Adrenal gland (tissue), 5 donors: Measurements from ENCODE around the gene ZSCAN9.

Source experiments
- POLR2A ChIP-seq, 2 donors: fragments of 450-650 bp; IDR thresholded peaks; one replicate each; pipeline ENCODE4 v1.6.1; 2017; ENCODE audit warnings: antibody characterized with exemption in 2 of 2, mild to moderate bottlenecking in 2 of 2, moderate library complexity in 1 of 2
- TF ChIP-seq, protein P1 (sequence below), 6 experiments: fragments of 450-650 bp in 4 of 6; fragments of 200-600 bp in 2 of 6; sonication (generic) in 1 of 6; IDR thresholded peaks; 1 replicate in 5 of 6; 2 replicates in 1 of 6; pipeline versions ENCODE4 v1.5.1 to v1.8.0; 2016 to 2021; ENCODE audit warnings: antibody characterized with exemption in 6 of 6, mild to moderate bottlenecking in 2 of 6, moderate library complexity in 1 of 6
- donor health status: DM: no; HTN: no; CAD: no.

DNA sequence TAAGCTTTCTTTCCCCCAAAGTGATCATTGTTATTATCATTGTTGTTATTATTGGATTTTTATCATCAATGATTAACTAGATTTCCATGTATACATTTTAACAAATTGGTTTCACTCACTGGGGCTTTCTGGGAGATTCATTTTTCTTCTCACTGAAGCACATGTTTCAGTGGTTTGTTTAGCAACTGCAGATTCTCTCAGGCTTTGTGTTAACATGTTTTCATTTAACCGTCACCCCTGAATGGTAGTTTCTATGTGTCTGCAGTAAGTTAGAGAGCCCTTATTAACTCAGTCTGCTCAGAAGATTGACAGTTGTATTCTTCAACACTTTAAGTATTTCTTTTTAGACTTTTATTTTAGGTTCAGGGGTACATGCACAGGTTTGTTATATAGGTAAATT, 14.6 kb downstream of the ZSCAN9 start:
- no peak for TF ChIP-seq POLR2A (IDR thresholded peaks at IDR 0.05)
- TF ChIP-seq, protein P1, sequence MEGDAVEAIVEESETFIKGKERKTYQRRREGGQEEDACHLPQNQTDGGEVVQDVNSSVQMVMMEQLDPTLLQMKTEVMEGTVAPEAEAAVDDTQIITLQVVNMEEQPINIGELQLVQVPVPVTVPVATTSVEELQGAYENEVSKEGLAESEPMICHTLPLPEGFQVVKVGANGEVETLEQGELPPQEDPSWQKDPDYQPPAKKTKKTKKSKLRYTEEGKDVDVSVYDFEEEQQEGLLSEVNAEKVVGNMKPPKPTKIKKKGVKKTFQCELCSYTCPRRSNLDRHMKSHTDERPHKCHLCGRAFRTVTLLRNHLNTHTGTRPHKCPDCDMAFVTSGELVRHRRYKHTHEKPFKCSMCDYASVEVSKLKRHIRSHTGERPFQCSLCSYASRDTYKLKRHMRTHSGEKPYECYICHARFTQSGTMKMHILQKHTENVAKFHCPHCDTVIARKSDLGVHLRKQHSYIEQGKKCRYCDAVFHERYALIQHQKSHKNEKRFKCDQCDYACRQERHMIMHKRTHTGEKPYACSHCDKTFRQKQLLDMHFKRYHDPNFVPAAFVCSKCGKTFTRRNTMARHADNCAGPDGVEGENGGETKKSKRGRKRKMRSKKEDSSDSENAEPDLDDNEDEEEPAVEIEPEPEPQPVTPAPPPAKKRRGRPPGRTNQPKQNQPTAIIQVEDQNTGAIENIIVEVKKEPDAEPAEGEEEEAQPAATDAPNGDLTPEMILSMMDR (IDR thresholded peaks at IDR 0.05), result no peak
